GDM1 (cell line): ENCODE measurements around the gene SUN3.
"Not testable (repeated sequence)": the region's sequence is repeated elsewhere in the genome, so short reads cannot be mapped to it uniquely, and the experiment has no call there.

Source experiments
- DNase-seq: peaks from one replicate; lab custom pipeline; 2025; lab: John Stamatoyannopoulos, UW

Gene SUN3

GRCh38 chr7:47943676-47944474 lies 85.0 kb downstream of the SUN3 start:
- DNase-seq, result no peak

- not testable (repeated sequence) for DNase-seq
Observed at GRCh38 chr7:47942651-47943050, 86.3 kb downstream of the SUN3 start.

- DNase-seq, result no peak
Observed at GRCh38 chr7:47942132-47942531, 86.8 kb downstream of the SUN3 start.

GRCh38 chr7:47941136-47941844 lies 87.6 kb downstream of the SUN3 start:
- DNase-seq, result no peak

GRCh38 chr7:47940088-47941013 lies 88.6 kb downstream of the SUN3 start:
- no peak for DNase-seq

- no peak for DNase-seq
Observed at GRCh38 chr7:47939425-47940036, 89.4 kb downstream of the SUN3 start.

GRCh38 chr7:47938574-47939165 lies 90.2 kb downstream of the SUN3 start:
- DNase-seq, result no peak

- no peak for DNase-seq
Observed at GRCh38 chr7:47937711-47938573, 91.0 kb downstream of the SUN3 start.
